CD4-positive, alpha-beta T cell treated with Interferon alpha-2 for 1 hour (primary cell): ENCODE measurements around the gene TRNAU1AP.
"Not testable (repeated sequence)": the region's sequence is repeated elsewhere in the genome, so short reads cannot be mapped to it uniquely, and the experiment has no call there.

ENCODE experiments used
- DNase-seq, 2 donors: peaks; one replicate each; pipeline ENCODE4 v3.0.0-alpha.2; 2020 to 2022

The TRNAU1AP gene

DNA sequence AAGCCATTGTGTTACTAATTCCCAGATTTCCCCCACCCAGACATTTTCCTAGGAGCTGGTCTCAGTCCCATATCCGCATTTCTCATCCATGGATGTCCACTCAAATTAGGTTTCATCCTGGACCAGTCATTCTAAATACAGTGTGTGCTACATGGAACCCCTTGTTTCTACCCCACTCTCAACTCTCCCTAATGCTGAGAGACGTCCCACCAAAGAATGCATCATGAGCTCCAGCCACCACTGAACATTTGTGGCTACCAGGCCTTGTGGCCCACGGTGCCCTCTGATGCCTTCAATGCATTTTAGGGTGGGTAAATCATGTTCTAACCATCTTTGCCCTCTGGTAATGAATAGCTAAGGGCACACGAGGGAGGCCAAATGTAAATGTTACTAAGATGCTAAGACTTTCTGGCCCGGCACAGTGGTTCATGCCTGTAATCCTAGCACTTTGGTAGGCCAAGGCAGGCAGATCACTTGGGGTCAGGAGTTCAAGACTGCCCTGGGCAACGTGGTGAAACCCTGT, 25.9 kb downstream of the TRNAU1AP start:
- no peak for DNase-seq

GRCh38 chr1:28579401-28579800, 26.5 kb downstream of the TRNAU1AP start:
- no peak for DNase-seq

DNA sequence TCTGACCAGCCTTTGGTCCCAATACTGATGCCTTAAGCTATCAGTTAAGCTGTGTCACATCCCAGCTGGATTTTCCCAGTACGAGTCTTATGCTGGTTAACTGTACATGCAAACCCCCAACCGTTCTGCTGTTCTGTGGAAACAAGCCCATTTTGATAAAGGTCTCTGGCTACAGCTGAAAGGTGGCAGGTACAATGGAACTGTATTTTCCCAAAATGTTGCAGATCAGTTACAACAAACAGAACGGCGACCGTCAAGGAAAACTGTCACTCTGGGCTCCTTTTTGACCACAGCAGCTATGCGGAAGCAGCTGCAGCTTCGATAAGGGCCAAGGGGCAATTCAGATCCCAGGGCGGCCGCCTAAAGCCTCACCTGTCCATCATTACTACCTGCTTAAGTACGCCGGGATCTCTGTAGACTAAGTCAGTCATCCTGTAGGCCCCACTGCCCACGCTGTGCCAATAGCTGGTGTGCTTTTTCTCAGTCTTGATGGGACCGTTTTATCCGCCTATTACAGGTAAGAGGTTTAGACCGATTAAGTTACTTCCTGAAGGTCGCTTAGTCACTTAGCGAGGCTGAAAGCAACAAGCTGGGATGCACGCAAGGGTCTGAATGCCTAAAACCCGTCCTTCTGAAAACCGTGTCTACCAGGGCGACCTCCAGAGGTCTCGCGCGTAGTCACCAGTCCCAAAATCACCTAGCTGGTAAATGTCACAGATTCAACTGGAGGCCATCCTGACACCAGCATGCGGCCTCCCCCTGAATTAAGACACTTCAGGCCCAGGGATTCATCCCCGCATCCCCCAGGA, 28.0 kb downstream of the TRNAU1AP start:
- DNase-seq, result peak; percentile 53 to 70

DNA sequence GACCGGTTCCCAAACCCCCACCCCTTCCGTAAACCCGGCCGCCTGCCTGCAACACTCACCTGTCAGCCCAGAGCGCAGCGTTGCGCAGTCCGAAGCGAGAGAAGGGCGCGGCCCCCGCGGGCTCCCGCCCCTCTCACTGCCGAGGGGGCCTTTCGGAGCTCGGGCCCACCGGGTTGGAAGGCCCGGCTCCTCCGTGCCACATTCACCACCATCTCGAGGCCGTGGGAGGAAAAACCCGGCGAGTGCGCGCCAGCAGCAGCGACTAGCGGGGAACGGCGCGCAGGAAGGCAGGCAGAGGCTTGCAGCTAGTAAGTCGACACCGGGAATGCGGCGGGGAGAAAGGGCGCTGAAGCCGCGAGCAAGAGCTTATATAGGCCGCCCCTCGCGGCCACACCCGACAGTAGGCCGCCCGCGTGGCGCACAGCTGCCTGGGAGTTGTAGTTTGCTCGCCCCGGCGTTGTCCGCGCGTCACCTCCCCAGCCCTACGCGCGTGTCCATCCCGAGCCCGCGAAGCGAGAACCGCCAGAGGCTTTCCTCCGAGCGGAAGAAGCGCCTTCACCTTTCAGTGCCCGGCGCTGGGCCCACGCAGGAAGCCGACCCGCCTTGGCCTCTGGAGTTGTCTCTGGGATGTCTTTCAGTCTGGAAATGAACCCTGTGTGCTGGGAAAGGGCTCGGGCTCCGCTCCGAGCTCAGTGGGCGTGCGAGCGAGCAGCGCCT, 28.8 kb downstream of the TRNAU1AP start:
- peak; percentile 93 to 95 for DNase-seq

- no peak for DNase-seq
Observed at GRCh38 chr1:28582248-28582615, 29.3 kb downstream of the TRNAU1AP start.

DNA sequence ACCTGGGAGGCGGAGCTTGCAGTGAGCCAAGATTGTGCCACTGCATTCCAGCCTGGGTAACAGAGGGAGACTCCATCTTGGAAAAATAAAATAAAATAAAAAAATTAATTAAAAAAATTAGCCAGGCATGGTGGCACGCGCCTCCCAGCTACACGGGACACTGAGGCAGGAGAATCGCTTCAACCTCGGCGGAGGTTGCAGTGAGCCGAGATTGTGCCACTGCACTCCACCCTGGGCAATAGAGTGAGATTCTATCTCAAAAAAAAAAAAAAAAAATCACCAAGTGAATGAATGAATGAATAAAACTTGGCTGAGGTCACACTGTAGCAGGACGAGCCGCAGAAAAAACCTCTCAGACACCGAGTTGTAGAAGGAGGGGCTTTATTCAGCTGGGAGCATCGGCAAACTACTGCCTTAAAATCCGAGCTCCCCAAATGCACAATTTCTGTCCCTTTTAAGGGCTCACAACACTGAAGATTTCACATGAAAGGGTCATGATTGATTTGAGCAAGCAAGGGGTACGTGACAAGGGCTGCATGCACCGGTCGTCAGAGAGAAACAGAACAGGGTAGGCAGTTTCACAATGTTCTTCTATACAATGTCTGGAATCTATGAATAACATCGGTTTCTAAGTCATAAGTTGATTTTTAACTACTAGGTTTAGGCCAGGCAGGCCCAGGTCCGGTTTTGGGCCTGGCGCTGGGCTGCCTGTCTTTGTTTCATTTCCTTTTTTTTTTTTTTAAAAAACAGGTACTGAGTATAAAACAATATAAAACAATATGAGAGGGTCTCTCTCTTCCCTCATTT, 33.9 kb downstream of the TRNAU1AP start:
- not testable (repeated sequence) for DNase-seq

DNA sequence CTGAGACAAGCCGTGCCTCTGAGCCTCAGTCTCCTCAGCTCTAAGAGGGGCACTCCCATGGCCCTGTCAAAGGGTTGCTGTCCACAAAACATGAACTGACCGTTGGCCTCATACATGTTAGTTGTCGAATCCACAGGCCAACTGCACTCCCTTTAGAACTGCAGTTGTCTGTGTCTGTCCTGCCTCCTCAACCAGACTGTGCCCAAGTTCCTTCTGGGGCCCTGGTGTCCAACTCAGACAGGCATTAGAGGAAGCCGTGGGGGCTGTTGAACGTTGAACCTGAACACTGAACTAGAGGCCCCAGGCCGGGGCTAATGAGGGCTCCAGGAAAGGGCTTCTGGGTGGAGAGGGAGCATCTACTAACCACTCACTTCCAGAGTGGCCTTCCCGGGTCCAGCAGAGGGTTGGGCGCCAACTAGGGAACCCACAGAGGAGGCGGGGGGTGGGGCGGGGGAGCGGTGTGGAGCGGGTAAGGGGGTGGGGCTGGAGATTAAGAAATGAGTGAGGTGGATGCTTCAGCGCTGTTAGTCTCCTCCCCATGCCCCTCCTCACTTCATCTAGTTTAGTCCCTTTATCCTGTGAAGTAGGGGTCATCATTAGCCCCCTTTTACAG, 38.9 kb downstream of the TRNAU1AP start, which contains the start of gene RAB42:
TSS of gene RAB42 (plus strand) at position 558 of the 613 bp plus-strand sequence. CDS start 247 bp downstream, outside the sequence.
- DNase-seq, result peak in 1 of 2 donors; percentile 21

DNA sequence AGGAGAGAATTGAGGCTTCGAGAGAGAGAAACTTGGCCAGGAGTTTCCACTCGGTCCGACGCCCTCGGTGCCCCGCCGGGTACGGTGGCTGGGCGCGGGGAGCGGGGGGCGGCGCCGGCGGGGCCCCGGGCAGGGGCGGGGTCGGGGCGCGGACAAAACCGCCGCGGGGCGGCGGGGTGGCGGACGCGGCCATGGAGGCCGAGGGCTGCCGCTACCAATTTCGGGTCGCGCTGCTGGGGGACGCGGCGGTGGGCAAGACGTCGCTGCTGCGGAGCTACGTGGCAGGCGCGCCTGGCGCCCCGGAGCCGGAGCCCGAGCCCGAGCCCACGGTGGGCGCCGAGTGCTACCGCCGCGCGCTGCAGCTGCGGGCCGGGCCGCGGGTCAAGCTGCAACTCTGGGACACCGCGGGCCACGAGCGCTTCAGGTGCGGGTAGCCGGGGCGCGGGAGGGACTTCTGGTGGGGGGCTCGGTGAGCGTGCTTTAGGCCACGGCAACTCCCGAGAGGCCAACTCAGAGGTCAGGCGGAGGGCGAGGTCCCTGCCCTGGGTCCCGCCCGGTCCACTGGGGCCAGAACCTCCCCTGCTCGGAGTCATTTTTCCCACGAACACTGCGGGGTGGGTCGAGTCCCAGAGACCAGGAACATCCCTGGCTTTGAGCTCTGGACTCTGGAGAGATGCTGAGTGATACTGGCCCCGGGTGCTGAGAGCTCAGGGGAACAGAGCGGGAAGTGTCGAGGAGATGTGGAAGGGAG, 39.6 kb downstream of the TRNAU1AP start:
- DNase-seq, result no peak

- DNase-seq, result not testable (repeated sequence)
Observed at GRCh38 chr1:28593988-28594356, 41.1 kb downstream of the TRNAU1AP start.

GRCh38 chr1:28594686-28595411, 42.0 kb downstream of the TRNAU1AP start:
- not testable (repeated sequence) for DNase-seq

DNA sequence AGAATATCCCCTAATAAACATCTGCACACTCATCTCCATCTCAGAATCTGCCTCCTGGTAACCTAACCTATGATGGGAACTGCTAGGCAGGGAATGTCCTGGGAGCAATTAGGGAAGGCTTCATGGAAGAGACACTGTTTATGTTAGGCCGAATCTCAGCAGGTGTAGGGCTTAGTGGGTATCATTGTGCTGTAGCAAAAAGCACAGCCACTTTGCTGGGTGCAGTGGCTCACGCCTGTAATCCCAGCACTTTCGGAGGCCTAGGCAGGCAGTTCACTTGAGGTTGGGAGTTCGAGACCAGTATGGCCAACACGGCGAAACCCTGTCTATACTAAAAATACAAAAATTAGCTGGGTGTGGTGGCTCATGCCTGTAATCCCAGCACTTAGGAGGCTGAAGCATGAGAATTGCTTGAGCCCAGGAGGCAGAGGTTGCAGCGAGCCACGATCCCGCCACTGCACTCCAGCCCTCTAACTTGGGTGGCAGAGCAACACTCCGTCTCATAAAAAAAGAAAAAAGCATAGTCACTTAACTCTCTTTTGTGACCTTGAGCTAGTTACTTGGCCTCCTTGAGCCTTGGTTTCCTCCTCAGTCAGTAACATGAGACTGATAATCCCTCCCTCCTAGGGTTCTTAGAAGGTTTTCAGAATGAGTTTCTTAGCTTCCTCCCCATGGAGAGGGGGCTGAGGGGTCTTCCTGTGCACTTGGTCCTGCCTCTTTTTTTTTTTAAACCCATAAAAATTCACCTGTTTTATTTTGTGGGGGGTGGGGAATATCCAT, 42.7 kb downstream of the TRNAU1AP start:
- DNase-seq, result no peak

GRCh38 chr1:28596276-28596675, 43.4 kb downstream of the TRNAU1AP start:
- DNase-seq, result not testable (repeated sequence)

GRCh38 chr1:28601696-28602095, 48.8 kb downstream of the TRNAU1AP start:
- no peak for DNase-seq

GRCh38 chr1:28602536-28603439, 49.9 kb downstream of the TRNAU1AP start:
- peak; percentile 17 to 46 for DNase-seq

- no peak for DNase-seq
Observed at GRCh38 chr1:28604411-28604810, 51.5 kb downstream of the TRNAU1AP start.

DNA sequence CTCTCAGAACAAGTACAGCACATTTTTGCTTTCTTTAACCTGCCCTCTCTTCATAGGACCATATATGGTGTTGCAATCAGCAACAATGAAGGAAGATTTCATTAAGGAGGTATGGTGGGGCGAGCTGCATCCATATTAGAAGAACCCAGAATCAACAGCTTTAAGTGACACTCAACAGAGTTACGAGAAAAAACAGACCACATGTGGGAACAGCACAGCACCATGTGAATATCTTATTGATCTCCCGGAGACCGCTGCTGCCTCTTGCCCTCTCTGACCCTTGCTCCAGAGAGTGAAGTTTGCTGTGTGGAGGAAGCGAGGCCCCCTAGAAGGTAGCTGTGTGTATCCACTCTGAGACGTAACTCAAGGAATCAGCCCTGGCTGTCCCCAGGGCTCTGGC, 52.1 kb downstream of the TRNAU1AP start:
- DNase-seq, result no peak

DNA sequence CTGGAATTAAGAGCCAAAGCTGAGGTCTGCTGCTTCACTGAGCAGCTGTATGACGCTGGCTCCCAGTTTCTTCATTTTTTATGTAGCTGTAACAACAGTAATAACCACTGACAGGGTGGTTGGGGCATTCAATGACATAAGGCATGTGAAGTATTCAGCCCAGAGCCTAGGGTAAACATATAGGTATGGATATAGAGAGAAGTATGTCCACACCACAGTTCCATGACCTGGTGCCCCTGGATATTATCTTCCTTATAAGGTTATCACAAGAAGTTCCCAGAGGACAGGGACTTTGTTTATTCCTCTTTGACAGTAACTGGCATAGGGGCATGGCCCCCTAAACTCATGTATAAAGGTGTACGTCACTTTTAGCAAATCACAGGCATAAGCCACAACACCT, 53.9 kb downstream of the TRNAU1AP start:
- DNase-seq, result no peak

- DNase-seq, result no peak
Observed at GRCh38 chr1:28613175-28613574, 60.3 kb downstream of the TRNAU1AP start.
